ENCODE results near the gene FOXP1. TPM values are rescaled to one million over a fixed set of nuclear protein-coding genes. Genes with fewer than 3 reads are reported as not detected.

Gene FOXP1
- total RNA-seq, 1 donor from 2014 or later, result 41.2 TPM

- Histone ChIP-seq H3K27me3 (ENCODE audit: low read depth) (no peaks in the 10 kb centered on the region), H3K4me3 (no peak overlapping the region), H3K27ac (replicated peaks) (no peak overlapping the region), H3K9me3 (replicated peaks) (no peaks in the 10 kb centered on the region), H3K4me1 (peaks cover 47% of the 10 kb centered on the region), H3K36me3 (peaks cover 3% of the 10 kb centered on the region)
- no peak for TF ChIP-seq CTCF (IDR thresholded peaks at IDR 0.05; ENCODE audit: borderline replicate concordance)
- intact Hi-C loops (cut with micrococcal nuclease), result no loop called here
- DNase-seq, result no peak
Observed at GRCh38 chr3:71575433-71575832, 8.1 kb downstream of the FOXP1 start.

- intact Hi-C loops (cut with micrococcal nuclease), result no loop called here
- peaks cover 29% of the 10 kb centered on the region for H3K4me1 ChIP-seq
- H3K9me3 ChIP-seq (replicated peaks), result no peaks in the 10 kb centered on the region
- H3K36me3 ChIP-seq, result peaks cover 3% of the 10 kb centered on the region
- TF ChIP-seq CTCF (IDR thresholded peaks at IDR 0.05; ENCODE audit: borderline replicate concordance), result no peak
- no peak for DNase-seq
- no peak overlapping the region for H3K4me3 ChIP-seq
- H3K27me3 ChIP-seq (ENCODE audit: low read depth), result no peaks in the 10 kb centered on the region
- H3K27ac ChIP-seq (replicated peaks), result no peak overlapping the region
Observed at GRCh38 chr3:71573181-71573580, 10.3 kb downstream of the FOXP1 start.

GRCh38 chr3:71570546-71570945, 13.0 kb downstream of the FOXP1 start:
- Histone ChIP-seq H3K4me1 (peaks cover 6% of the 10 kb centered on the region), H3K4me3 (no peak overlapping the region), H3K27me3 (ENCODE audit: low read depth) (no peaks in the 10 kb centered on the region), H3K27ac (replicated peaks) (no peak overlapping the region), H3K36me3 (peaks cover 8% of the 10 kb centered on the region), H3K9me3 (replicated peaks) (no peaks in the 10 kb centered on the region)
- no peak for DNase-seq
- intact Hi-C loops (cut with micrococcal nuclease), result no loop called here
- no peak for TF ChIP-seq CTCF (IDR thresholded peaks at IDR 0.05; ENCODE audit: borderline replicate concordance)

- no peak overlapping the region for H3K4me3 ChIP-seq
- H3K36me3 ChIP-seq, result peaks cover 8% of the 10 kb centered on the region
- H3K4me1 ChIP-seq, result peaks cover 19% of the 10 kb centered on the region
- H3K27ac ChIP-seq (replicated peaks), result no peak overlapping the region
- no peak for TF ChIP-seq CTCF (IDR thresholded peaks at IDR 0.05; ENCODE audit: borderline replicate concordance)
- no peaks in the 10 kb centered on the region for H3K27me3 ChIP-seq (ENCODE audit: low read depth)
- intact Hi-C loops (cut with micrococcal nuclease), result no loop called here
- DNase-seq, result no peak
- no peaks in the 10 kb centered on the region for H3K9me3 ChIP-seq (replicated peaks)
Observed at GRCh38 chr3:71568207-71568606, 15.3 kb downstream of the FOXP1 start.

GRCh38 chr3:71566776-71567175, 16.8 kb downstream of the FOXP1 start:
- Histone ChIP-seq H3K27me3 (ENCODE audit: low read depth) (no peaks in the 10 kb centered on the region), H3K27ac (replicated peaks) (no peak overlapping the region), H3K9me3 (replicated peaks) (no peaks in the 10 kb centered on the region), H3K4me3 (no peak overlapping the region), H3K4me1 (peaks cover 19% of the 10 kb centered on the region), H3K36me3 (peaks cover 8% of the 10 kb centered on the region)
- DNase-seq, result no peak
- TF ChIP-seq CTCF (IDR thresholded peaks at IDR 0.05; ENCODE audit: borderline replicate concordance), result no peak
- intact Hi-C loops (cut with micrococcal nuclease), result no loop called here

GRCh38 chr3:71565976-71566375, 17.6 kb downstream of the FOXP1 start:
- peaks cover 19% of the 10 kb centered on the region for H3K4me1 ChIP-seq
- intact Hi-C loops (cut with micrococcal nuclease), result no loop called here
- no peak for TF ChIP-seq CTCF (IDR thresholded peaks at IDR 0.05; ENCODE audit: borderline replicate concordance)

More at GRCh38 chr3:71565976-71566375, 17.6 kb downstream of the FOXP1 start:
- no peaks in the 10 kb centered on the region for H3K9me3 ChIP-seq (replicated peaks)
- peaks cover 8% of the 10 kb centered on the region for H3K36me3 ChIP-seq
- H3K27me3 ChIP-seq (ENCODE audit: low read depth), result no peaks in the 10 kb centered on the region
- no peak for DNase-seq
- H3K27ac ChIP-seq (replicated peaks), result no peak overlapping the region
- no peak overlapping the region for H3K4me3 ChIP-seq
